ENCODE data around the gene RBM33. TPM values are rescaled to one million over a fixed set of nuclear protein-coding genes. Genes with fewer than 3 reads are reported as not detected.

The RBM33 gene
- polyA plus RNA-seq, 3 donors: 15.0 to 27.7 (median 22.2) TPM

- WGBS (ENCODE audit: insufficient coverage): 90% methylated on average over 3 of the region's 7 CpGs
- H4K20me1 ChIP-seq (ENCODE audit: insufficient read depth, low read length): no peaks in the 10 kb centered on the region
- peaks cover 6% of the 10 kb centered on the region for H3K4me1 Mint-ChIP-seq
- no peak overlapping the region for H3K27ac ChIP-seq (ENCODE audit: low read depth in 1 of 2, low read length in 2 of 2)
- H3K9ac ChIP-seq (ENCODE audit: insufficient read depth, low read length, poor library complexity, severe bottlenecking): no peak overlapping the region
- H3K27ac Mint-ChIP-seq: no peak overlapping the region
- no peak overlapping the region for H3K4me3 Mint-ChIP-seq
- intact Hi-C loops (cut with micrococcal nuclease): loop anchor here (10.0 kb wide), 4 partner anchors 683 to 1463 kb away; no protein-coding TSS in a partner anchor
- no peak for TF ChIP-seq CTCF (IDR thresholded peaks at IDR 0.05)
- H3K36me3 Mint-ChIP-seq: peaks cover 4 to 6% of the 10 kb centered on the region in 2 donors
- no peak overlapping the region for H3K4me3 ChIP-seq (replicated peaks in 1 of 3; ENCODE audit: low read depth in 2 of 3, low read length in 3 of 3)
- H3K36me3 ChIP-seq (replicated peaks in 1 of 2; ENCODE audit: control insufficient read depth in 1 of 2, insufficient read depth in 2 of 2, low read length in 2 of 2): no peaks in the 10 kb centered on the region
- peaks cover 0 to 7% (median 0%) of the 10 kb centered on the region in 7 donors for H3K9me3 Mint-ChIP-seq
- DNase-seq: no peak
- H3K27me3 Mint-ChIP-seq (ENCODE audit: low read depth in 3 of 3): peaks cover 15 to 49% (median 21%) of the 10 kb centered on the region in 3 donors
- no peak overlapping the region for H2AFZ ChIP-seq (ENCODE audit: insufficient read depth, low read depth, low read length, poor library complexity, severe bottlenecking)
- H3K4me2 ChIP-seq (replicated peaks; ENCODE audit: extremely low read depth, low read length, poor library complexity, severe bottlenecking): no peak overlapping the region
- H3K4me1 ChIP-seq (ENCODE audit: control insufficient read depth in 1 of 2, insufficient read depth in 2 of 2, low read length in 2 of 2): peaks cover 8 to 9% of the 10 kb centered on the region in 2 donors
- no peaks in the 10 kb centered on the region for H3K79me2 ChIP-seq (ENCODE audit: insufficient read depth, low read length)
- H3K27me3 ChIP-seq (ENCODE audit: control insufficient read depth in 2 of 2, insufficient read depth in 2 of 2, low read length in 2 of 2): peaks cover 0 to 20% of the 10 kb centered on the region in 2 donors
- no peaks in the 10 kb centered on the region for H3K9me3 ChIP-seq (replicated peaks in 1 of 2; ENCODE audit: control insufficient read depth in 1 of 2, insufficient read depth in 1 of 2, low read length in 2 of 2)
These were observed 147.4 kb downstream of the RBM33 start for GRCh38 chr7:155791836-155792235.

- Mint-ChIP-seq H3K4me1 (peaks cover 4% of the 10 kb centered on the region), H3K9me3 (peaks cover 0 to 7% (median 0%) of the 10 kb centered on the region in 7 donors), H3K36me3 (peaks cover 4 to 6% of the 10 kb centered on the region in 2 donors), H3K27me3 (ENCODE audit: low read depth in 3 of 3) (peaks cover 13 to 46% (median 21%) of the 10 kb centered on the region in 3 donors), H3K27ac (no peak overlapping the region), H3K4me3 (no peak overlapping the region)
- Histone ChIP-seq H3K9ac (ENCODE audit: insufficient read depth, low read length, poor library complexity, severe bottlenecking) (no peak overlapping the region), H4K20me1 (ENCODE audit: insufficient read depth, low read length) (no peaks in the 10 kb centered on the region), H3K9me3 (replicated peaks in 1 of 2; ENCODE audit: control insufficient read depth in 1 of 2, insufficient read depth in 1 of 2, low read length in 2 of 2) (no peaks in the 10 kb centered on the region), H3K4me1 (ENCODE audit: control insufficient read depth in 1 of 2, insufficient read depth in 2 of 2, low read length in 2 of 2) (peaks cover 3 to 6% of the 10 kb centered on the region in 2 donors), H3K79me2 (ENCODE audit: insufficient read depth, low read length) (no peaks in the 10 kb centered on the region), H3K36me3 (replicated peaks in 1 of 2; ENCODE audit: control insufficient read depth in 1 of 2, insufficient read depth in 2 of 2, low read length in 2 of 2) (no peaks in the 10 kb centered on the region), H3K27ac (ENCODE audit: low read depth in 1 of 2, low read length in 2 of 2) (no peak overlapping the region), H3K4me2 (replicated peaks; ENCODE audit: extremely low read depth, low read length, poor library complexity, severe bottlenecking) (no peak overlapping the region), H3K4me3 (replicated peaks in 1 of 3; ENCODE audit: low read depth in 2 of 3, low read length in 3 of 3) (no peak overlapping the region), H3K27me3 (ENCODE audit: control insufficient read depth in 2 of 2, insufficient read depth in 2 of 2, low read length in 2 of 2) (peaks cover 0 to 17% of the 10 kb centered on the region in 2 donors), H2AFZ (ENCODE audit: insufficient read depth, low read depth, low read length, poor library complexity, severe bottlenecking) (no peak overlapping the region)
- 91% methylated on average over 5 of the region's 14 CpGs for WGBS (ENCODE audit: insufficient coverage)
- intact Hi-C loops (cut with micrococcal nuclease): loop anchor here (10.0 kb wide), 4 partner anchors 682 to 1462 kb away; no protein-coding TSS in a partner anchor
- no peak for TF ChIP-seq CTCF (IDR thresholded peaks at IDR 0.05)
- DNase-seq: no peak
These were observed 148.0 kb downstream of the RBM33 start for GRCh38 chr7:155792315-155792960.
